PC-3 (cell line): ENCODE data around the gene PPIF. TPM values are rescaled to one million over a fixed set of nuclear protein-coding genes. Genes with fewer than 3 reads are reported as not detected.

ENCODE experiments used
- ATAC-seq: fragments of 200-7000 bp; cut with Tn5 transposase; 2 replicates; pipeline ENCODE4 v1.9.1; 2020; ENCODE audit warnings: mild to moderate bottlenecking, moderate library complexity
- BruUV-seq: library from RNA; stranded (reverse); fragments of 400-500 nt; replicated peaks from 2 replicates; lab custom pipeline; 2021; lab: Mats Ljungman, UMichigan
- CTCF ChIA-PET: fragments of 300-600 bp; sonication (Branson Sonifier 250); formaldehyde crosslinking; loops from one replicate; lab custom pipeline; 2022; ENCODE audit warnings: antibody characterized with exemption; lab: Charles Lee
- POLR2A ChIA-PET: fragments of 300-600 bp; sonication (Branson Sonifier 250); formaldehyde crosslinking; loops from one replicate; lab custom pipeline; 2022; ENCODE audit warnings: antibody characterized with exemption; ENCODE audit not compliant: unreplicated experiment; lab: Charles Lee
- DNase-seq: peaks from one replicate; pipeline ENCODE4 v3.0.0-alpha.2; 2015
- H2AFZ ChIP-seq: fragments of 300-600 bp; sonication (generic); 2 replicates; pipeline ENCODE4 v1.6.0; 2016; ENCODE audit warnings: antibody characterized with exemption, low read length
- H3F3A ChIP-seq: fragments of 300-600 bp; sonication (generic); one replicate; pipeline ENCODE4 v1.6.0; 2017; ENCODE audit warnings: antibody characterized with exemption, low read length, control low read depth, mild to moderate bottlenecking; ENCODE audit not compliant: unreplicated experiment
- H3K27ac ChIP-seq: fragments of 300-600 bp; sonication (generic); 2 replicates; pipeline ENCODE4 v1.5.1; 2016; ENCODE audit warnings: mild to moderate bottlenecking, low read length
- H3K27me3 ChIP-seq: fragments of 300-600 bp; sonication (generic); 2 replicates; pipeline ENCODE4 v1.6.1; 2016; ENCODE audit warnings: low read length, mixed read lengths
- H3K36me3 ChIP-seq: fragments of 300-600 bp; sonication (generic); 2 replicates; pipeline ENCODE4 v1.6.1; 2016; ENCODE audit warnings: low read depth, mixed run types, low read length, mixed read lengths
- H3K4me1 ChIP-seq: fragments of 300-600 bp; sonication (generic); 2 replicates; pipeline ENCODE4 v1.5.1; 2016; ENCODE audit warnings: low read length; ENCODE audit not compliant: insufficient read depth
- H3K4me2 ChIP-seq: fragments of 300-600 bp; sonication (generic); 2 replicates; pipeline ENCODE4 v1.6.0; 2016; ENCODE audit warnings: low read length
- H3K4me3 ChIP-seq: fragments of 300-600 bp; sonication (generic); 2 replicates; pipeline ENCODE4 v1.5.1; 2016; ENCODE audit warnings: mild to moderate bottlenecking, low read length, mixed read lengths
- H3K79me2 ChIP-seq: fragments of 300-600 bp; sonication (generic); 2 replicates; pipeline ENCODE4 v1.6.1; 2017; ENCODE audit warnings: low read length, mixed read lengths
- H3K9ac ChIP-seq: fragments of 300-600 bp; sonication (generic); 2 replicates; pipeline ENCODE4 v1.6.0; 2016; ENCODE audit warnings: mild to moderate bottlenecking, low read length
- H3K9me2 ChIP-seq: fragments of 300-600 bp; sonication (generic); replicated peaks from 2 replicates; pipeline ENCODE4 v1.6.1; 2016; ENCODE audit warnings: mixed run types, low read length, mixed read lengths
- H3K9me3 ChIP-seq: fragments of 300-600 bp; sonication (generic); 2 replicates; pipeline ENCODE4 v1.6.1; 2016; ENCODE audit warnings: low read length, mixed read lengths
- H4K20me1 ChIP-seq: fragments of 300-600 bp; sonication (generic); 2 replicates; pipeline ENCODE4 v1.6.1; 2016; ENCODE audit warnings: low read length, mixed read lengths
- CTCF ChIP-seq: fragments of 300-600 bp; sonication (generic); conservative IDR thresholded peaks from 2 replicates; pipeline ENCODE4 v1.5.1; 2017; ENCODE audit warnings: antibody characterized with exemption, low read depth, mild to moderate bottlenecking, low read length
- EZH2 ChIP-seq: fragments of 300-600 bp; sonication (generic); IDR thresholded peaks from one replicate; pipeline ENCODE4 v1.6.1; 2017; ENCODE audit warnings: antibody characterized with exemption, mild to moderate bottlenecking, low read length; ENCODE audit not compliant: unreplicated experiment
- EZH2phosphoT487 ChIP-seq: fragments of 300-600 bp; sonication (generic); IDR thresholded peaks from 2 replicates; pipeline ENCODE4 v1.6.1; 2018; ENCODE audit warnings: mild to moderate bottlenecking, antibody characterized with exemption, low read length, borderline replicate concordance
- intact Hi-C: fragments of 100-400 bp; cut with micrococcal nuclease; formaldehyde crosslinking; loops from 2 replicates; pipeline ENCODE4 v1.9.0; 2023
- total RNA-seq: library from RNA; depleted of rRNA; stranded (reverse); fragments of >200 nt; gene quantifications from 2 replicates; pipeline ENCODE4 v1.2.3, GENCODE V29; 2014

Gene PPIF
- total RNA-seq, 1 experiment from 2014 or later, result 381 TPM

GRCh38 chr10:79374312-79375191, 27.3 kb downstream of the PPIF start:
- no peaks in the 10 kb centered on the region for H4K20me1 ChIP-seq
- ATAC-seq (peak; percentile 81), DNase-seq (peak; percentile 100)
- intact Hi-C loops, result loop anchor here (1.0 to 5.0 kb wide), 6 partner anchors 71 to 768 kb away; partner anchors contain the start of genes TMEM254 and ZCCHC24
- no peak for TF ChIP-seq EZH2
- TF ChIP-seq CTCF, result peak; percentile 100
- no peaks in the 10 kb centered on the region for H3K27me3 ChIP-seq
- peaks cover 10% of the 10 kb centered on the region for H3K4me1 ChIP-seq
- no peaks in the 10 kb centered on the region for H3F3A ChIP-seq
- no peaks in the 10 kb centered on the region for H3K9me3 ChIP-seq
- POLR2A ChIA-PET, result interaction anchor here (0.6 to 1.0 kb wide), 5 partner anchors 20 to 117 kb away, joined by 3 to 4 read pairs (median 4); no protein-coding TSS in a partner anchor
- BruUV-seq, result no TSS peak
- 0 out of 2 replicates have a peak overlapping the region, but pooled peaks have one; percentile 44 for H2AFZ ChIP-seq
- no peaks in the 10 kb centered on the region for H3K36me3 ChIP-seq
- no peak overlapping the region for H3K4me2 ChIP-seq
- H3K4me3 ChIP-seq, result no peak overlapping the region
- H3K27ac ChIP-seq, result no peak overlapping the region
- CTCF ChIA-PET, result interaction anchor here (0.5 to 2.1 kb wide), 51 partner anchors 8 to 847 kb away, joined by 3 to 68 read pairs (median 4); partner anchors contain the start of gene ZCCHC24
- H3K79me2 ChIP-seq, result no peaks in the 10 kb centered on the region
- no peaks in the 10 kb centered on the region for H3K9me2 ChIP-seq
- no peak overlapping the region for H3K9ac ChIP-seq

GRCh38 chr10:79375321-79376077, 28.2 kb downstream of the PPIF start:
- Histone ChIP-seq H3K79me2 (no peaks in the 10 kb centered on the region), H3K9me2 (no peaks in the 10 kb centered on the region), H3F3A (no peaks in the 10 kb centered on the region), H3K9me3 (no peaks in the 10 kb centered on the region), H3K4me1 (peaks cover 18% of the 10 kb centered on the region), H3K27me3 (no peaks in the 10 kb centered on the region), H3K4me3 (no peak overlapping the region), H2AFZ (peak overlapping the region; percentile 44), H3K4me2 (no peak overlapping the region), H3K36me3 (no peaks in the 10 kb centered on the region), H3K27ac (0 out of 2 replicates have a peak overlapping the region, but pooled peaks have one; percentile 0), H4K20me1 (no peaks in the 10 kb centered on the region), H3K9ac (no peak overlapping the region)
- intact Hi-C loops, result loop anchor here (2.0 kb wide), 1 partner anchor 767 kb away; no protein-coding TSS in a partner anchor
- ATAC-seq, result peak; percentile 43
- POLR2A ChIA-PET, result no interaction called here
- CTCF ChIA-PET, result interaction anchor here (1.1 kb wide), 1 partner anchor 63 kb away, joined by 3 read pairs; no protein-coding TSS in a partner anchor
- BruUV-seq, result no TSS peak
- peak; percentile 79 for DNase-seq
- TF ChIP-seq EZH2phosphoT487 (no peak), CTCF (no peak), EZH2 (no peak)
